NOMO-1 (cell line): ENCODE results near the gene HTRA2.

ENCODE experiments used
- DNase-seq, 2 experiments: peaks; one replicate each; lab custom pipeline; 2025; ENCODE audit not compliant: unreplicated experiment in 2 of 2; lab: John Stamatoyannopoulos, UW

HTRA2 gene

DNA sequence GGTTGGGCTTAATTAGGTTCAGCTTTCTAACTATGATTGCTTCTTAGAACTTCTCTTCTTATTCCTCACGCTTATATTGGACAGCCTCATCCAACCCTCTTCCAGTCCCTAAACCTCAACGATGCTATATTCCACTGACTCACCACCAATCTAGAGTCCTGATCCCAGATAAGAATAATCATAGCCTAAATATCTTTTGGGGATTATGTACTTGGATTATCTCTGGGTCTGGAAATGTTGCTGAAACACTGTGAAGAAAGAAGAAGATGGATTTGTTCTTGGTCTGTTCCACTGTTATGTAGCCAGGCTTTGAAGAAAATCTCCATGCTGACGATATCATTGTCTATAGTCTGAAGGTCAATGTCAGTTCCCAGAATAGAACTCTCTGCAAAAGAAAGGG lies 51.7 kb downstream of the HTRA2 start:
- DNase-seq = no peak

DNA sequence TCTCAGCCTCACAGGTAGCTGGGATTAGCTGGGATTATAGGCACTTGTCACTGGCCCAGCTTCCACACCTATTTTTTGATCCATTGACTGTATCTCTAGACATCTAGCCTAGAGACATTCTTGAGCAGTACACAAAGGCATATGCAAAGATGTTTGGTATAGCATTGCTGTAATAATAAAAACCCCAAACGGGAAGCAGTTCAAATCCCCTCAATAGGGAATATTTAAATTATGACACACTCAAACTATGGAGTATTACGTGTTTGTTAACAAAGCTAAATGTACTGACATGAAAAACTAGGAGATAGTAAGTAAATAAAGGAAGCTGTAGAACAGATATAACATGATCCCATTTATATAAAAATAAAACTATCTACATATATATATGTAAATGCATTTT lies 52.5 kb downstream of the HTRA2 start:
- DNase-seq = no peak
